ENCODE measurements around the gene COX14.
"Not testable (repeated sequence)": the region's sequence is repeated elsewhere in the genome, so short reads cannot be mapped to it uniquely, and the experiment has no call there.

The COX14 gene

GRCh38 chr12:50147281-50147680 is 35.2 kb downstream of the COX14 start (continued):
- no peak for TF ChIP-seq ZNF398 (tag by site-specific recombination; IDR thresholded peaks at IDR 0.05)
- TF ChIP-seq ZBTB11 (tag by site-specific recombination; conservative IDR thresholded peaks at IDR 0.05; ENCODE audit: low read depth), result no peak
- TF ChIP-seq PRDM1 (tag by site-specific recombination; IDR thresholded peaks at IDR 0.05), result no peak
- no peak for TF ChIP-seq FEZF1 (tag by site-specific recombination; IDR thresholded peaks at IDR 0.05)

- not testable (repeated sequence) for H3K36me3 ChIP-seq (ENCODE audit: control insufficient read depth in 2 of 2, insufficient read depth in 1 of 2, low read length in 2 of 2); H3K9me3 ChIP-seq (ENCODE audit: control insufficient read depth, insufficient read depth, low read depth, low read length); H3K4me1 ChIP-seq (ENCODE audit: control insufficient read depth, insufficient read depth, low read length); H3K4me3 ChIP-seq (ENCODE audit: low read depth, low read length); H3K27ac ChIP-seq (ENCODE audit: extremely low read depth, low read depth, low read length)
- POLR2A ChIA-PET, result interaction anchor here (0.6 to 1.6 kb wide), 2 partner anchors 36 to 61 kb away, joined by 3 to 9 read pairs; partner anchors contain the start of gene COX14
- CTCF ChIA-PET, result interaction anchor here (0.5 to 2.1 kb wide), 5 partner anchors 35 to 181 kb away, joined by 3 to 7 read pairs (median 3); partner anchors contain the start of gene COX14
- TF ChIP-seq GLIS1 (tag by site-specific recombination; IDR thresholded peaks at IDR 0.05) (peak; percentile 71), ZBTB6 (tag by site-specific recombination; IDR thresholded peaks at IDR 0.05) (peak; percentile 61; the same call in 1 of the 2 replicates)
These were observed 36.0 kb downstream of the COX14 start for GRCh38 chr12:50148011-50148410.

GRCh38 chr12:50149311-50149710 is 37.3 kb downstream of the COX14 start:
- peaks cover 6% of the 10 kb centered on the region for H3K4me1 ChIP-seq (ENCODE audit: control insufficient read depth, insufficient read depth, low read length)
- H3K9me3 ChIP-seq (ENCODE audit: control insufficient read depth, insufficient read depth, low read depth, low read length), result no peaks in the 10 kb centered on the region
- ChIA-PET POLR2A (interaction anchor here (0.6 to 1.2 kb wide), 2 partner anchors 17 to 37 kb away, joined by 3 read pairs; partner anchors contain the start of gene COX14), CTCF (interaction anchor here (0.6 to 1.2 kb wide), 2 partner anchors 38 to 64 kb away, joined by 3 read pairs; partner anchors contain the start of genes COX14 and SMARCD1)
- H3K4me3 ChIP-seq (ENCODE audit: low read depth, low read length), result no peak overlapping the region
- no peak for TF ChIP-seq ZNF624 (tag by site-specific recombination; IDR thresholded peaks at IDR 0.05)
- no peak for TF ChIP-seq PRDM2 (tag by site-specific recombination; IDR thresholded peaks at IDR 0.05; ENCODE audit: borderline replicate concordance)
- no peak for TF ChIP-seq ZSCAN18 (tag by site-specific recombination; IDR thresholded peaks at IDR 0.05)
- no peak for TF ChIP-seq ZNF473 (tag by site-specific recombination; IDR thresholded peaks at IDR 0.05)
- no peak for TF ChIP-seq ZNF366 (tag by site-specific recombination; conservative IDR thresholded peaks at IDR 0.05)
- TF ChIP-seq WT1 (tag by site-specific recombination; IDR thresholded peaks at IDR 0.05), result no peak
- no peak for TF ChIP-seq ZNF639 (tag by site-specific recombination; IDR thresholded peaks at IDR 0.05)
- TF ChIP-seq ZNF280C (tag by site-specific recombination; IDR thresholded peaks at IDR 0.05), result no peak
- no peak overlapping the region for H3K27ac ChIP-seq (ENCODE audit: extremely low read depth, low read depth, low read length)
- peaks cover 3 to 6% of the 10 kb centered on the region in 2 experiments; a peak in 2 of 3 replicates for H3K36me3 ChIP-seq (ENCODE audit: control insufficient read depth in 2 of 2, insufficient read depth in 1 of 2, low read length in 2 of 2)

Data from HEK293 (cell line).